Endodermal cell (in vitro differentiated cells): ENCODE data around the gene TRIM9. TPM values are rescaled to one million over a fixed set of nuclear protein-coding genes. Genes with fewer than 3 reads are reported as not detected.

Experiments
- DNase-seq: peaks from one replicate; pipeline ENCODE4 v3.0.0-alpha.2; 2017
- H3K27ac ChIP-seq: 2 replicates; pipeline ENCODE4 v1.5.1; 2013; ENCODE audit warnings: mild to moderate bottlenecking, low read depth, low read length, moderate library complexity
- H3K27me3 ChIP-seq: 2 replicates; pipeline ENCODE4 v1.6.1; 2013; ENCODE audit warnings: mild to moderate bottlenecking, low read length, moderate library complexity; ENCODE audit not compliant: insufficient read depth, control insufficient read depth, poor library complexity, severe bottlenecking
- H3K36me3 ChIP-seq: 2 replicates; pipeline ENCODE4 v1.7.0; 2013; ENCODE audit warnings: mild to moderate bottlenecking, low read length, moderate library complexity; ENCODE audit not compliant: control insufficient read depth, insufficient read depth
- H3K4me1 ChIP-seq: one replicate; pipeline ENCODE4 v1.7.0; 2013; ENCODE audit warnings: low read length; ENCODE audit not compliant: control insufficient read depth, insufficient read depth
- H3K4me3 ChIP-seq: 2 replicates; pipeline ENCODE4 v1.5.1; 2013; ENCODE audit warnings: mild to moderate bottlenecking, low read length, moderate library complexity
- H3K9ac ChIP-seq: 2 replicates; pipeline ENCODE4 v1.6.1; 2013; ENCODE audit warnings: mild to moderate bottlenecking, low read length, moderate library complexity; ENCODE audit not compliant: poor library complexity, severe bottlenecking; ENCODE audit errors: extremely low read depth
- H3K9me3 ChIP-seq: 2 replicates; pipeline ENCODE4 v1.6.1; 2013; ENCODE audit warnings: mild to moderate bottlenecking, low read length, moderate library complexity; ENCODE audit not compliant: control insufficient read depth
- H3K27ac Mint-ChIP-seq: 2 replicates; pipeline ENCODE4 v1.8.0; 2020; ENCODE audit warnings: mixed read lengths
- H3K27me3 Mint-ChIP-seq: 2 replicates; pipeline ENCODE4 v1.8.0; 2021; ENCODE audit warnings: mild to moderate bottlenecking, mixed read lengths; ENCODE audit not compliant: insufficient read depth
- H3K36me3 Mint-ChIP-seq: 2 replicates; pipeline ENCODE4 v1.8.0; 2020; ENCODE audit warnings: low read depth, mixed read lengths
- H3K4me1 Mint-ChIP-seq: 2 replicates; pipeline ENCODE4 v1.8.0; 2020; ENCODE audit warnings: mixed read lengths
- H3K4me3 Mint-ChIP-seq: 2 replicates; pipeline ENCODE4 v1.8.0; 2020; ENCODE audit warnings: mild to moderate bottlenecking, moderate library complexity, mixed read lengths
- H3K9me3 Mint-ChIP-seq: 2 replicates; pipeline ENCODE4 v1.8.0; 2020; ENCODE audit warnings: mild to moderate bottlenecking, mixed read lengths
- WGBS, 2 experiments: methylation state at CpG; one replicate each; pipeline versions ENCODE4 v1.1.5 to v1.1.7; 2013; ENCODE audit warnings: missing lambda C conversion rate in 2 of 2, mixed read lengths in 1 of 2; ENCODE audit not compliant: insufficient coverage in 1 of 2, insufficient read length in 1 of 2; 5-methylcytosine and 5-hydroxymethylcytosine counted together
- total RNA-seq, 2 donors: library from RNA; stranded (reverse); fragmentation: NEBNext Ultra II Directional in 1 of 2; extraction: Animal tissue kit (Norgen Biotek cat#: 25700) in 1 of 2; gene quantifications; 2 replicates in 1 of 2; 3 replicates in 1 of 2; pipeline ENCODE4 v1.2.1, GENCODE V29; 2021
- TF ChIP-seq, protein P1 (sequence below): fragments of 200-600 bp; sonication (generic); conservative IDR thresholded peaks from 2 replicates; pipeline ENCODE4 v1.5.0; 2021; ENCODE audit warnings: antibody characterized with exemption, mild to moderate bottlenecking

Gene TRIM9
- total RNA-seq, 2 donors from 2014 or later: 0.81 to 0.82 TPM

DNA sequence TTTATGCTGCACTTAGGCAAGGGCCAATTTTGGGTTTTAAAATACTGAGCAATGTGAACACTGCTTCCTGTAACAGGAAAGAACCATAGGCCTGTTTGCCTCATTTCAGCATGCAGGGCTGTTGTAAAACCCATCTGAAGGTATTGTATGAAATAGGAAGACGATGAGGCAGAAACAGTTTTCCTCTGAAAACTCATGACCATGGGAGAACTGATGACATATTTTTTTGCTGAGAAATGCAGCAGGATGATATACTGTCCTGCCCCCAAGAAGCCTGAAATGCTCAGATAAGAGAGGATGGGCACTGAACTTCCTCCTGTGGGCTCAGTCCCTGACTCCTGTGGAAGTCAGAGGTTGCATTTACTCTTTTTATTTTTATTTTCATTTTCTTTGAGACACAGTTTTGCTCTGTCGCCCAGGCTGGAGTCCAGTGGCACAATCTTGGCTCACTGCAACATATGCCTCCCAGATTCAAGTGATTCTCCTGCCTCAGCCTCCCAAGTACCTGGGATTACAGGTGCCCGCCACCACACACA, 168.0 kb downstream of the TRIM9 start:
- no peaks in the 10 kb centered on the region for H3K27me3 Mint-ChIP-seq
- peaks cover 27% of the 10 kb centered on the region for H3K36me3 Mint-ChIP-seq
- no peaks in the 10 kb centered on the region for H3K9me3 Mint-ChIP-seq
- no peak overlapping the region for H3K4me3 Mint-ChIP-seq
- H3K4me3 ChIP-seq: no peak overlapping the region
- peaks cover 2% of the 10 kb centered on the region for H3K4me1 Mint-ChIP-seq
- H3K27me3 ChIP-seq: no peaks in the 10 kb centered on the region
- no peaks in the 10 kb centered on the region for H3K4me1 ChIP-seq
- no peaks in the 10 kb centered on the region for H3K9me3 ChIP-seq
- no peak overlapping the region for H3K9ac ChIP-seq
- TF ChIP-seq, protein P1, sequence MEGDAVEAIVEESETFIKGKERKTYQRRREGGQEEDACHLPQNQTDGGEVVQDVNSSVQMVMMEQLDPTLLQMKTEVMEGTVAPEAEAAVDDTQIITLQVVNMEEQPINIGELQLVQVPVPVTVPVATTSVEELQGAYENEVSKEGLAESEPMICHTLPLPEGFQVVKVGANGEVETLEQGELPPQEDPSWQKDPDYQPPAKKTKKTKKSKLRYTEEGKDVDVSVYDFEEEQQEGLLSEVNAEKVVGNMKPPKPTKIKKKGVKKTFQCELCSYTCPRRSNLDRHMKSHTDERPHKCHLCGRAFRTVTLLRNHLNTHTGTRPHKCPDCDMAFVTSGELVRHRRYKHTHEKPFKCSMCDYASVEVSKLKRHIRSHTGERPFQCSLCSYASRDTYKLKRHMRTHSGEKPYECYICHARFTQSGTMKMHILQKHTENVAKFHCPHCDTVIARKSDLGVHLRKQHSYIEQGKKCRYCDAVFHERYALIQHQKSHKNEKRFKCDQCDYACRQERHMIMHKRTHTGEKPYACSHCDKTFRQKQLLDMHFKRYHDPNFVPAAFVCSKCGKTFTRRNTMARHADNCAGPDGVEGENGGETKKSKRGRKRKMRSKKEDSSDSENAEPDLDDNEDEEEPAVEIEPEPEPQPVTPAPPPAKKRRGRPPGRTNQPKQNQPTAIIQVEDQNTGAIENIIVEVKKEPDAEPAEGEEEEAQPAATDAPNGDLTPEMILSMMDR: no peak
- no peak overlapping the region for H3K27ac ChIP-seq
- WGBS, 2 experiments: 89 to 96% methylated on average over 3 of the region's 3 CpGs
- no peaks in the 10 kb centered on the region for H3K36me3 ChIP-seq
- no peak overlapping the region for H3K27ac Mint-ChIP-seq
- DNase-seq: no peak

Other genes with a start within 250 kb of the TRIM9 start
- gene ABHD12B, start 223.1 kb downstream of the TRIM9 start, total RNA-seq: 10 to 100 TPM in 1 of 2 donors, under 1 TPM in 1; 0.80 to 55.0 TPM
- gene PYGL, start 150.6 kb downstream of the TRIM9 start, total RNA-seq: 10 to 100 TPM; 38.1 to 41.5 TPM
- gene TMX1, start 145.1 kb upstream of the TRIM9 start, total RNA-seq: 10 to 100 TPM; 28.8 to 36.1 TPM